IMR-90 (cell line): ENCODE measurements around the gene PRKCE.

ENCODE experiments used
- BHLHE40 ChIP-seq: fragments of 150-350 bp; IDR thresholded peaks from 2 replicates; pipeline ENCODE4 v1.6.1; 2016; ENCODE audit warnings: mild to moderate bottlenecking, low read depth, low read length
- MAZ ChIP-seq: IDR thresholded peaks from 2 replicates; pipeline ENCODE4 v1.6.1; 2012; ENCODE audit warnings: low read depth, mild to moderate bottlenecking, low read length, improper control_type of control experiment, moderate library complexity, borderline replicate concordance
- POLR2A ChIP-seq: IDR thresholded peaks from 2 replicates; pipeline ENCODE4 v1.6.1; 2012; ENCODE audit warnings: mild to moderate bottlenecking, low read depth, low read length
- TF ChIP-seq, protein P1 (sequence below): conservative IDR thresholded peaks from 2 replicates; pipeline ENCODE4 v1.5.1; 2012; ENCODE audit warnings: mild to moderate bottlenecking, low read depth, low read length, improper control_type of control experiment
- TF ChIP-seq, protein P2 (sequence below): fragments of 150-350 bp; IDR thresholded peaks from 2 replicates; pipeline ENCODE4 v1.6.1; 2017; ENCODE audit warnings: mild to moderate bottlenecking, antibody characterized with exemption, low read length, low read depth

DNA sequence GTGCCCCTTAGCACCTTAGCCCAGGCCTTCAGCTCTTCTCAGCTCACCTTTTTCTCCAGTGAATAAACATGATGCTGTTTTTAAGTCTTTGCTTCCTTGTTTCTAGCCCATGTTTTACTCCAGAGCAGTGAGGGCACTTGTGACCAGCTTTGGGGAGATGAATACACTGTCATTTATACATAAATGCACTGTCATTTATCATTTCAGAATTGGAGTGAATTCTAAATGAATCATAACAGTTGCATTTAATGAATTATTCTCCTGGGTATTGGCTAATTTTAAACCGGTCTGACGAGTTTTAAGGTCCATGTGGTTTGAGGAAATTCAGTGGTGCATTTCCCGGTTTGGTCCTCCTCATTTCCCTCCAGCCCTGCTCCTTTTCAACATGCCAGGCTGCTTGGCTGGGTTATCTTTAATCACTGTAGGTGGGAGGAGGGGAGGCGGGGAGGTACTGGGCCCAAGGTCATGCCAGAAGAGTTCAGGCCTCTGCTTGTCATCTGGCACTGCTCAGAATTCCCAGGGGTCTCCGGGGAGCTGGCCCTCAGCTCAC is 23.9 kb downstream of the PRKCE start:
- TF ChIP-seq BHLHE40 = no peak
- TF ChIP-seq POLR2A = no peak
- TF ChIP-seq, protein P1, sequence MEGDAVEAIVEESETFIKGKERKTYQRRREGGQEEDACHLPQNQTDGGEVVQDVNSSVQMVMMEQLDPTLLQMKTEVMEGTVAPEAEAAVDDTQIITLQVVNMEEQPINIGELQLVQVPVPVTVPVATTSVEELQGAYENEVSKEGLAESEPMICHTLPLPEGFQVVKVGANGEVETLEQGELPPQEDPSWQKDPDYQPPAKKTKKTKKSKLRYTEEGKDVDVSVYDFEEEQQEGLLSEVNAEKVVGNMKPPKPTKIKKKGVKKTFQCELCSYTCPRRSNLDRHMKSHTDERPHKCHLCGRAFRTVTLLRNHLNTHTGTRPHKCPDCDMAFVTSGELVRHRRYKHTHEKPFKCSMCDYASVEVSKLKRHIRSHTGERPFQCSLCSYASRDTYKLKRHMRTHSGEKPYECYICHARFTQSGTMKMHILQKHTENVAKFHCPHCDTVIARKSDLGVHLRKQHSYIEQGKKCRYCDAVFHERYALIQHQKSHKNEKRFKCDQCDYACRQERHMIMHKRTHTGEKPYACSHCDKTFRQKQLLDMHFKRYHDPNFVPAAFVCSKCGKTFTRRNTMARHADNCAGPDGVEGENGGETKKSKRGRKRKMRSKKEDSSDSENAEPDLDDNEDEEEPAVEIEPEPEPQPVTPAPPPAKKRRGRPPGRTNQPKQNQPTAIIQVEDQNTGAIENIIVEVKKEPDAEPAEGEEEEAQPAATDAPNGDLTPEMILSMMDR = no peak
- TF ChIP-seq, protein P2, sequence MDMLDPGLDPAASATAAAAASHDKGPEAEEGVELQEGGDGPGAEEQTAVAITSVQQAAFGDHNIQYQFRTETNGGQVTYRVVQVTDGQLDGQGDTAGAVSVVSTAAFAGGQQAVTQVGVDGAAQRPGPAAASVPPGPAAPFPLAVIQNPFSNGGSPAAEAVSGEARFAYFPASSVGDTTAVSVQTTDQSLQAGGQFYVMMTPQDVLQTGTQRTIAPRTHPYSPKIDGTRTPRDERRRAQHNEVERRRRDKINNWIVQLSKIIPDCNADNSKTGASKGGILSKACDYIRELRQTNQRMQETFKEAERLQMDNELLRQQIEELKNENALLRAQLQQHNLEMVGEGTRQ = no peak
- no peak for TF ChIP-seq MAZ
